ENCODE measurements around the gene PPM1A. TPM values are rescaled to one million over a fixed set of nuclear protein-coding genes. Genes with fewer than 3 reads are reported as not detected.
"Not testable (repeated sequence)": the region's sequence is repeated elsewhere in the genome, so short reads cannot be mapped to it uniquely, and the experiment has no call there.

The PPM1A gene
- total RNA-seq, 1 donor = 31.0 TPM

DNA sequence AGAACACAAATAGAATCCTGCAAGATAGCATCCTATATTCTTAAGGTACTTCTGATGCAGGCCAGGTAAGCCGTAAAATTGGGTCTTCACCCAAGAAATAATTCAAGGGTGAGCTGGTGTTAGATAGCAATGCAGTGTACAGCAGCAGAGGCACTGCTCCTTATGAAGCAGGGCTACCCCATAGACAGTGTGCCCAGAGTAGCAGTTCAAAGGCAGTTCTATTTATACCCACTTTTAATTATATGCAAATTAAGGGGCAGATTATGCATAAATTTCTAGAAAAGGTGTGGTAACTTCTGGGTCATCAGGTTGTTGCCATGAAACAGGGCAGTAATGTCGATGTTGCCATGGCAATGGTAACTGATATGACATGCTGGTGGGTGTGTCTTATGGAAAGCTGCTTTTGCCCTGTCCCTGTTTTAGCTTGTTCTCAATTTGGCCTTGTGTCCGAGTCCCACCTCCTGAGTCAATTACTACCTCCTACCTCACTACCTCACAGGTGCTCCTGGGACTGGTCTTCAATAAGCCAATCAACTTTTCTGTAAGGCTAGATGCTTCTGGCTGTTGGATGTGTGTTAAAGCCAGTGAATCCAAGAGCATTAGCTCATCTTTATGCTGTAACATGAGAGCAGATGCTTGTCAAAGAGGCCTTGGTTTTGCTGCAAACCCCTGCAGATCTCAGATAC, 61.0 kb downstream of the PPM1A start:
- DNase-seq (ENCODE audit: low read depth) = no peak
- TF ChIP-seq, protein P1, sequence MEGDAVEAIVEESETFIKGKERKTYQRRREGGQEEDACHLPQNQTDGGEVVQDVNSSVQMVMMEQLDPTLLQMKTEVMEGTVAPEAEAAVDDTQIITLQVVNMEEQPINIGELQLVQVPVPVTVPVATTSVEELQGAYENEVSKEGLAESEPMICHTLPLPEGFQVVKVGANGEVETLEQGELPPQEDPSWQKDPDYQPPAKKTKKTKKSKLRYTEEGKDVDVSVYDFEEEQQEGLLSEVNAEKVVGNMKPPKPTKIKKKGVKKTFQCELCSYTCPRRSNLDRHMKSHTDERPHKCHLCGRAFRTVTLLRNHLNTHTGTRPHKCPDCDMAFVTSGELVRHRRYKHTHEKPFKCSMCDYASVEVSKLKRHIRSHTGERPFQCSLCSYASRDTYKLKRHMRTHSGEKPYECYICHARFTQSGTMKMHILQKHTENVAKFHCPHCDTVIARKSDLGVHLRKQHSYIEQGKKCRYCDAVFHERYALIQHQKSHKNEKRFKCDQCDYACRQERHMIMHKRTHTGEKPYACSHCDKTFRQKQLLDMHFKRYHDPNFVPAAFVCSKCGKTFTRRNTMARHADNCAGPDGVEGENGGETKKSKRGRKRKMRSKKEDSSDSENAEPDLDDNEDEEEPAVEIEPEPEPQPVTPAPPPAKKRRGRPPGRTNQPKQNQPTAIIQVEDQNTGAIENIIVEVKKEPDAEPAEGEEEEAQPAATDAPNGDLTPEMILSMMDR (IDR thresholded peaks at IDR 0.05; ENCODE audit: insufficient read depth, low read length) = no peak
- H3K4me3 ChIP-seq (ENCODE audit: low read depth, low read length) = no peak overlapping the region

DNA sequence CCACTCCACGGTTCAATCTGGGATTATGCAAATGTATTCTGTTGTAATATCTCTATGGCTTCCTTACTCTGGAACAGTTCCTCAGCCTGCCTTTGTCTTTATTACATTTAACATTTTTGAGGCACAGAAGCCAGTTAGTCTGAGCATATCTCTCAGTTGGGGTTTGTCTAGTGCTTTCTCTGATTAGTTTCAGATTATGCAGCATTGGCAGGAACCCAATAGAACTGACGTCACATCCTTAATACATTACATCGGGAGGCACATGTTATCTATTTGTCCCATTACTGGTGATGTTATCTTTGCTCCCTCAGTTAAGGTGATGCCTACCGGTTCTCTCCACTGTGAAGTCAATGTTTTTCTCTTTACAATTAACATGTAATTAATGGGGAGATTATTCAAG, 62.4 kb downstream of the PPM1A start:
- H3K4me3 ChIP-seq (ENCODE audit: low read depth, low read length) = no peak overlapping the region
- peak; percentile 64 for DNase-seq (ENCODE audit: low read depth)
- TF ChIP-seq, protein P1 (IDR thresholded peaks at IDR 0.05; ENCODE audit: insufficient read depth, low read length) = no peak

DNA sequence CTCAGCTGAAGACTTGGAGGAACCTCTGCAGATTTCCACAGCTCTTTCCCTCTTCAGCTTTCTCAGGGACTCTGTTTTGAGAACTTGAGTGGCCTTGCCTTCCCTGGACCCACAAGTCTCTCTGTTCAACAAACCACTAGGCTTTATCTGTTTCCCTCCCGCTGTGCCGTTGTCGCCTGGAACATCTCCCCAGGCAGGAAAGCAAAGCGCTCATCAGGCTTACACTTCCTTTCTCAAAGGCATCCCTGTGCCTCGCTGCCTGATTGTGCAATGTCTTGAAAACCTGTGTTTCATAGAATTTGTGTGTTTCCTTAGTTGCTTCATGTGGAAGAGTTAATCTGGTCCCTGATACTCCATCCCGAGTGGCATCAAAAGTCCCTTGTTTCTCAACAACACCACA, 64.1 kb downstream of the PPM1A start:
- TF ChIP-seq, protein P1 (IDR thresholded peaks at IDR 0.05; ENCODE audit: insufficient read depth, low read length) = no peak
- no peak overlapping the region for H3K4me3 ChIP-seq (ENCODE audit: low read depth, low read length)
- no peak for DNase-seq (ENCODE audit: low read depth)

DNA sequence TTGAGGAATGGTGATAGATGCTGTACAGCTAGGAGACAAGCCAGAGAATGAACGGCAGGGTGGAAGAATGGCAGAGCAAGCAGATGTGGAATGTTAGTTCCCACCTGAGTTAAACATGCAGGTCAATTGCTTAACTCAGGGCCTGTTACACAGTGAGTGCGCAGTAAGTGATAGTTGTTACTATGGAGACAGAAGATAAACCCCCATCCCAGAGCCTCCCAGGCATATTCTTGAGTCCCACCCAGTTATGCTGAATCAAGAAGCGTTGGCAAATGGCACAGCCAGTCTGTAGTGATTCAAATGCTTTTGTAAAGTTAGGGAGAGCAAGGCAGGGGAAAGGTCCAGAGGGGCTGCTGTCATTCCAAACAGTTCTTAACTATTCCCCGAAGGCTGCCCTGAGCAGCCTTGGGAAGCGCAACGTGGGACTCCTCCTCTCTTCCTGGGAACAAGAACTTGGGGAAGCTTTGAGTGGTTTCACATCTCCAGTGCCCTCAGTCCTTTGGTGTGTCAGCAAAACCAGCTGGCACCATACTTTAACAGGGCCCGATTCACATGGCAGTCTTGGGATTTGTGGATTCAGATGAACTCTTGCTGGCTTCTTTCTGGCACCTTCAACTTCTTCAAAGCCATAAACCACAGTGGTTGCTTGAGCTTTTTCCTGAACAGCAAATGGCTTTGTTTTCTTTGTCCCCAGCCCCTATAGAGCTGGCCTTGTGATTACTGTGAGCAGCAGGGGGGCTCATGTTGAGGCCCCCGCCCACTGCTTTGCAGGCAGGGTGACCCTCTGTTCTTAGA, 66.4 kb downstream of the PPM1A start:
- DNase-seq (ENCODE audit: low read depth) = no peak
- TF ChIP-seq, protein P1 (IDR thresholded peaks at IDR 0.05; ENCODE audit: insufficient read depth, low read length) = no peak
- no peak overlapping the region for H3K4me3 ChIP-seq (ENCODE audit: low read depth, low read length)

DNA sequence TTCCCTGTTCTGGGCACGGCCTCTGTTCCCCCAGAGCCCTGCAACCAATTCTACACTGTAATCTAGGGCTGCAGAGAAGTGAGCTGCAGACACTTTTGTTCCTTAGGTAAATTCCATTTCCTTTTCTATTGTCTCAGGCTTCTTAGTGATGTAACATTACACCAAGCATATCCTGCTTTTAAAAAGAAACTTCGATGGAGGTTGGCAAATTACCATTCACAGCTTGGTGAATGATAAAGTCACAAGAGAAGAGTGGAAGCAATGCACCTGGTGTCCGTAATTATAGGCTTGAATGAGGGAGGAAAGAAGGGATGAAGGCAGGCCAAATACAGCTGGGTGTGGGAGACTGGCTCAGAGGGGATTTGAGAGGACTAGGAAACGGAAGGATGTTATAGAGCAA, 68.6 kb downstream of the PPM1A start:
- TF ChIP-seq, protein P1 (IDR thresholded peaks at IDR 0.05; ENCODE audit: insufficient read depth, low read length) = no peak
- no peak overlapping the region for H3K4me3 ChIP-seq (ENCODE audit: low read depth, low read length)
- DNase-seq (ENCODE audit: low read depth) = no peak

DNA sequence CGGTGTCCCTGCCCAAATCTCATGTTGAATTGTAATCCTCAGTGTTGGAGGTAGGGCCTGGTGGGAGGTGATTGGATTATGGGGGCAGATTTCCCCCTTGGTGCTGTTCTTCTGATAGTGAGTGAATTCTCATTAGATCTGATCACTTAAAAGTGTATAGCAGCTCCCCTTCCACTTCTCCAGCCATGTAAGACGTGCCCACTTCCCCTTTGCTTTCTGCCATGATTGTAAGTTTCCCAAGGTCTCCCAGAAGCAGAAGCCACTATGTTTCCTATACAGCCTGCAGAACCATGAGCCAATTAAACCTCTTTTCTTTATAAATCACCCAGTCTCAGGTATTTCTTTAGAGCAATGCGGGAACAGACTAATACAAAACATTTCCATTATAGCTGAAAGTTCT, 71.8 kb downstream of the PPM1A start:
- H3K4me3 ChIP-seq (ENCODE audit: low read depth, low read length) = not testable (repeated sequence)

DNA sequence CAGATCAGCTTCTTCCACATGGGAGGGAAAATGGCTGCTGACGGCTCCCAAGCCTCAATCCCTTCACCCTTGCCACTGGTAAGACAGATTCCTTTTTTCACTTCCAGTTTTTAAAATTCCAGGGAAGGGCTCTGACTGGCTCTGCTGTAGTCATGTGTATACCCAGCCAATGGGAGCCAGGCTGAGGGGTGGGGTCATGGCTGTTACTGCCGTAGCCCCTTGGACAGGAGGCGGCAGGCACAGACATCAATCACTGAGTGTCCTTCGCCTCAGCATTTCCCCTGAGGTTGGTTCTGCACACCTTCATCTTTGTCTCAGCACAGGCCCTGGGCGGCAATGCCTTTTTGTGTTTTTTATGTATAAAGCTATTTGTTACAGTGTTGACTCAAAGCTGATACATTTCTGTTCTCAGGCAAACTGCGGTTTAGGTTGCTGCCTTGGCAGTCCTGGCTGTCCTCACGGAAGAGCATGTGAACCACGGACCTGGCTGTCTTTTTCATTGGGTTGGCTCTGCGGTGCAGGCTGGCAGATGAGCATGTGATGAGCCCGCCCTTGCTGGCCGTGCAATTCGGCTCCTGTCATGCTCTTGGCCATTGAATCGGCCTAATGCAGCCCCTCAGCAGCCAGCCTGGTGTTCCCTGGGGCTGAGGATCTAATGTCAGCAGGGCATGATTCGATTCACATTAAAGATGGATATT, 74.3 kb downstream of the PPM1A start:
- TF ChIP-seq, protein P1 (IDR thresholded peaks at IDR 0.05; ENCODE audit: insufficient read depth, low read length) = no peak
- no peak overlapping the region for H3K4me3 ChIP-seq (ENCODE audit: low read depth, low read length)
- DNase-seq (ENCODE audit: low read depth) = no peak

More for the DNA sequence above, 71.8 kb downstream of the PPM1A start:
- not testable (repeated sequence) for DNase-seq (ENCODE audit: low read depth)
